ENCODE results near the gene SF1.

DNA sequence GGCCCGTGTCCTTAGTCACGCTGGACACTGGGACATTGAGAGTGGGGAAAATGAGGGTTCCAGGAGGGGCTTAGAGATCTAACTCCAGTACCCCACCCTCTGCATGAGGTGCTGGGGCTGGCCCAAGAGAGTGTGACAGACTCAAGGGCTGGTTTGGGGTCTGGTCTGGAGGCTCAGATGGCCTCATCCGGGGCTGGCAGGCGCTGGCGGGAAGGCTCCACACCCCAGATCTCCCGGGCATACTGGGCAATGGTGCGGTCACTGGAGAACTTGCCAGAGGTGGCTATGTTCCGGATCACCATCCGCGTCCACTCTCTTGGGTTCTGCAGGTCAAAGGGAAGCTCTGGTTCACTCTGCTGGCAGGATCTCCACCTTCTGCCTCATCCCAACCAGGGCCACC, 31.9 kb downstream of the SF1 start:
- TF ChIP-seq MYC (IDR thresholded peaks at IDR 0.05; ENCODE audit: low read depth, low read length) (no peak), POLR2A (IDR thresholded peaks at IDR 0.05; ENCODE audit: low read depth, low read length) (no peak), EZH2 (IDR thresholded peaks at IDR 0.05; ENCODE audit: borderline replicate concordance, low read depth, low read length, severe bottlenecking) (no peak), GATA2 (IDR thresholded peaks at IDR 0.05; ENCODE audit: insufficient read depth, insufficient read length, low read depth, low read length) (no peak), POLR2AphosphoS5 (IDR thresholded peaks at IDR 0.05; ENCODE audit: insufficient read depth, low read depth, low read length) (no peak)
- TF ChIP-seq, protein P1, sequence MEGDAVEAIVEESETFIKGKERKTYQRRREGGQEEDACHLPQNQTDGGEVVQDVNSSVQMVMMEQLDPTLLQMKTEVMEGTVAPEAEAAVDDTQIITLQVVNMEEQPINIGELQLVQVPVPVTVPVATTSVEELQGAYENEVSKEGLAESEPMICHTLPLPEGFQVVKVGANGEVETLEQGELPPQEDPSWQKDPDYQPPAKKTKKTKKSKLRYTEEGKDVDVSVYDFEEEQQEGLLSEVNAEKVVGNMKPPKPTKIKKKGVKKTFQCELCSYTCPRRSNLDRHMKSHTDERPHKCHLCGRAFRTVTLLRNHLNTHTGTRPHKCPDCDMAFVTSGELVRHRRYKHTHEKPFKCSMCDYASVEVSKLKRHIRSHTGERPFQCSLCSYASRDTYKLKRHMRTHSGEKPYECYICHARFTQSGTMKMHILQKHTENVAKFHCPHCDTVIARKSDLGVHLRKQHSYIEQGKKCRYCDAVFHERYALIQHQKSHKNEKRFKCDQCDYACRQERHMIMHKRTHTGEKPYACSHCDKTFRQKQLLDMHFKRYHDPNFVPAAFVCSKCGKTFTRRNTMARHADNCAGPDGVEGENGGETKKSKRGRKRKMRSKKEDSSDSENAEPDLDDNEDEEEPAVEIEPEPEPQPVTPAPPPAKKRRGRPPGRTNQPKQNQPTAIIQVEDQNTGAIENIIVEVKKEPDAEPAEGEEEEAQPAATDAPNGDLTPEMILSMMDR (IDR thresholded peaks at IDR 0.05; ENCODE audit: extremely low read depth in 1 of 2, insufficient read depth in 1 of 2, low read depth in 1 of 2, low read length in 2 of 2), result no peak

Data from endothelial cell of umbilical vein (primary cell).